Mesendoderm (in vitro differentiated cells): Measurements from ENCODE around the gene CXCR4.

Source experiments
- DNase-seq: peaks from one replicate; pipeline ENCODE4 v3.0.0; 2013
- H2AK5ac ChIP-seq: 2 replicates; pipeline ENCODE4 v1.6.1; 2013; ENCODE audit warnings: low read length, inconsistent platforms
- H2BK120ac ChIP-seq: 2 replicates; pipeline ENCODE4 v1.6.1; 2013; ENCODE audit warnings: low read depth, mild to moderate bottlenecking, low read length, moderate library complexity, mixed read lengths
- H2BK15ac ChIP-seq: replicated peaks from 2 replicates; pipeline ENCODE4 v1.6.1; 2013; ENCODE audit warnings: low read depth, mild to moderate bottlenecking, moderate library complexity
- H2BK5ac ChIP-seq: 2 replicates; pipeline ENCODE4 v1.6.1; 2013; ENCODE audit warnings: low read length, inconsistent platforms
- H3K18ac ChIP-seq: 2 replicates; pipeline ENCODE4 v1.6.1; 2013; ENCODE audit warnings: mild to moderate bottlenecking, low read length, mixed read lengths
- H3K23ac ChIP-seq: one replicate; pipeline ENCODE4 v1.6.1; 2013; ENCODE audit warnings: low read length
- H3K27ac ChIP-seq: 2 replicates; pipeline ENCODE4 v1.5.1; 2013; ENCODE audit warnings: low read depth, mild to moderate bottlenecking, inconsistent platforms, low read length, moderate library complexity
- H3K27me3 ChIP-seq: 2 replicates; pipeline ENCODE4 v1.6.1; 2013; ENCODE audit warnings: low read length, control low read depth, mild to moderate bottlenecking, inconsistent platforms; ENCODE audit not compliant: insufficient read depth, poor library complexity
- H3K36me3 ChIP-seq: 2 replicates; pipeline ENCODE4 v1.6.1; 2013; ENCODE audit warnings: low read length, inconsistent platforms; ENCODE audit not compliant: control insufficient read depth, insufficient read depth
- H3K4ac ChIP-seq: one replicate; pipeline ENCODE4 v1.6.1; 2013; ENCODE audit warnings: low read depth, mild to moderate bottlenecking, low read length, moderate library complexity
- H3K4me1 ChIP-seq: 2 replicates; pipeline ENCODE4 v1.6.1; 2013; ENCODE audit warnings: low read depth, low read length, inconsistent platforms; ENCODE audit not compliant: control insufficient read depth
- H3K4me2 ChIP-seq: 2 replicates; pipeline ENCODE4 v1.6.1; 2013; ENCODE audit warnings: low read length
- H3K4me3 ChIP-seq: 2 replicates; pipeline ENCODE4 v1.5.1; 2013; ENCODE audit warnings: mild to moderate bottlenecking, low read length
- H3K56ac ChIP-seq: one replicate; pipeline ENCODE4 v1.6.1; 2013; ENCODE audit warnings: low read length
- H3K79me1 ChIP-seq: 2 replicates; pipeline ENCODE4 v1.6.1; 2013; ENCODE audit warnings: low read length, inconsistent platforms
- H3K79me2 ChIP-seq: 2 replicates; pipeline ENCODE4 v1.6.1; 2013; ENCODE audit warnings: mild to moderate bottlenecking, low read length; ENCODE audit not compliant: control insufficient read depth, insufficient read depth
- H3K9ac ChIP-seq: 2 replicates; pipeline ENCODE4 v1.6.1; 2013; ENCODE audit warnings: low read length, inconsistent platforms
- H4K5ac ChIP-seq: one replicate; pipeline ENCODE4 v1.6.1; 2013; ENCODE audit warnings: low read length
- H4K8ac ChIP-seq: one replicate; pipeline ENCODE4 v1.6.1; 2013; ENCODE audit warnings: low read depth, mild to moderate bottlenecking, control low read depth, low read length, moderate library complexity
- WGBS: extraction: QIAGEN DNeasy Blood & Tissue Kit; methylation state at CpG from one replicate; pipeline ENCODE4 v1.1.7; 2013; ENCODE audit warnings: low lambda C conversion rate, missing lambda C conversion rate; ENCODE audit not compliant: insufficient coverage; ENCODE audit errors: extremely low coverage; 5-methylcytosine and 5-hydroxymethylcytosine counted together

Gene CXCR4

GRCh38 chr2:136139631-136140030 lies 21.7 kb upstream of the CXCR4 start:
- Histone ChIP-seq H3K36me3 (no peaks in the 10 kb centered on the region), H3K79me1 (no peaks in the 10 kb centered on the region), H3K23ac (no peak overlapping the region), H3K4me3 (no peak overlapping the region), H3K79me2 (no peaks in the 10 kb centered on the region), H4K5ac (no peak overlapping the region), H3K4me2 (no peak overlapping the region), H3K4ac (no peak overlapping the region), H3K27ac (no peak overlapping the region), H3K4me1 (peaks cover 2% of the 10 kb centered on the region), H2AK5ac (no peak overlapping the region), H3K9ac (no peak overlapping the region), H3K56ac (no peak overlapping the region), H2BK15ac (no peak overlapping the region), H2BK5ac (no peak overlapping the region), H4K8ac (no peak overlapping the region), H3K27me3 (no peaks in the 10 kb centered on the region), H2BK120ac (no peak overlapping the region), H3K18ac (no peak overlapping the region)
- no CpG with 5 or more reads among the region's 3 CpGs for WGBS
- DNase-seq = no peak

GRCh38 chr2:136137982-136138381 lies 20.0 kb upstream of the CXCR4 start:
- Histone ChIP-seq H4K5ac (no peak overlapping the region), H2BK120ac (no peak overlapping the region), H3K27me3 (no peaks in the 10 kb centered on the region), H4K8ac (no peak overlapping the region), H3K36me3 (no peaks in the 10 kb centered on the region), H3K79me2 (no peaks in the 10 kb centered on the region), H3K4me1 (peaks cover 2% of the 10 kb centered on the region), H3K56ac (no peak overlapping the region), H3K18ac (no peak overlapping the region), H2AK5ac (no peak overlapping the region), H2BK15ac (no peak overlapping the region), H3K4ac (no peak overlapping the region), H3K79me1 (no peaks in the 10 kb centered on the region), H3K23ac (no peak overlapping the region), H3K27ac (no peak overlapping the region), H3K4me3 (no peak overlapping the region), H3K4me2 (no peak overlapping the region), H3K9ac (no peak overlapping the region), H2BK5ac (no peak overlapping the region)
- WGBS = no CpG with 5 or more reads among the region's 4 CpGs
- DNase-seq = no peak

GRCh38 chr2:136136931-136137330 lies 19.0 kb upstream of the CXCR4 start:
- Histone ChIP-seq H3K4me3 (no peak overlapping the region), H3K79me1 (no peaks in the 10 kb centered on the region), H3K18ac (no peak overlapping the region), H3K4ac (no peak overlapping the region), H3K4me1 (peaks cover 2% of the 10 kb centered on the region), H2BK120ac (no peak overlapping the region), H4K5ac (no peak overlapping the region), H3K79me2 (no peaks in the 10 kb centered on the region), H2BK5ac (no peak overlapping the region), H3K9ac (no peak overlapping the region), H3K36me3 (no peaks in the 10 kb centered on the region), H2AK5ac (no peak overlapping the region), H3K23ac (no peak overlapping the region), H3K56ac (no peak overlapping the region), H3K27me3 (no peaks in the 10 kb centered on the region), H2BK15ac (no peak overlapping the region), H3K4me2 (no peak overlapping the region), H3K27ac (no peak overlapping the region), H4K8ac (no peak overlapping the region)
- WGBS = no CpG with 5 or more reads among the region's 1 CpG
- DNase-seq = peak; percentile 27

GRCh38 chr2:136135921-136136906 lies 18.3 kb upstream of the CXCR4 start:
- Histone ChIP-seq H3K4ac (no peak overlapping the region), H3K79me1 (no peaks in the 10 kb centered on the region), H4K8ac (no peak overlapping the region), H2BK5ac (no peak overlapping the region), H3K27ac (no peak overlapping the region), H2BK120ac (no peak overlapping the region), H3K79me2 (no peaks in the 10 kb centered on the region), H3K23ac (no peak overlapping the region), H3K36me3 (no peaks in the 10 kb centered on the region), H3K27me3 (no peaks in the 10 kb centered on the region), H3K4me1 (peaks cover 2% of the 10 kb centered on the region), H2BK15ac (no peak overlapping the region), H4K5ac (no peak overlapping the region), H3K56ac (no peak overlapping the region), H3K4me3 (no peak overlapping the region), H3K9ac (no peak overlapping the region), H2AK5ac (no peak overlapping the region), H3K4me2 (no peak overlapping the region), H3K18ac (peak overlapping the region; percentile 43)
- WGBS = no CpG with 5 or more reads among the region's 8 CpGs
- DNase-seq = no peak

GRCh38 chr2:136135462-136135861 lies 17.5 kb upstream of the CXCR4 start:
- Histone ChIP-seq H3K79me2 (no peaks in the 10 kb centered on the region), H3K23ac (no peak overlapping the region), H2BK5ac (no peak overlapping the region), H4K8ac (no peak overlapping the region), H3K18ac (no peak overlapping the region), H3K79me1 (no peaks in the 10 kb centered on the region), H3K4ac (no peak overlapping the region), H2BK120ac (no peak overlapping the region), H2BK15ac (no peak overlapping the region), H3K4me2 (no peak overlapping the region), H3K27ac (no peak overlapping the region), H3K9ac (no peak overlapping the region), H4K5ac (no peak overlapping the region), H3K4me1 (peaks cover 2% of the 10 kb centered on the region), H3K4me3 (no peak overlapping the region), H2AK5ac (no peak overlapping the region), H3K27me3 (no peaks in the 10 kb centered on the region), H3K56ac (no peak overlapping the region), H3K36me3 (no peaks in the 10 kb centered on the region)
- DNase-seq = no peak

GRCh38 chr2:136134126-136134525 lies 16.2 kb upstream of the CXCR4 start:
- H3K4me3 ChIP-seq = no peak overlapping the region
- H4K8ac ChIP-seq = no peak overlapping the region
- H3K9ac ChIP-seq = no peak overlapping the region
- H3K27ac ChIP-seq = no peak overlapping the region
- no peak overlapping the region for H3K56ac ChIP-seq
- H3K18ac ChIP-seq = no peak overlapping the region
- H3K4me2 ChIP-seq = no peak overlapping the region
- no peaks in the 10 kb centered on the region for H3K79me2 ChIP-seq
- no peak overlapping the region for H4K5ac ChIP-seq
- H2BK5ac ChIP-seq = no peak overlapping the region
- H3K27me3 ChIP-seq = no peaks in the 10 kb centered on the region
- no peak overlapping the region for H2BK120ac ChIP-seq
- no peak overlapping the region for H2AK5ac ChIP-seq
- no CpG with 5 or more reads among the region's 2 CpGs for whole genome bisulfite sequencing
- no peak overlapping the region for H3K4ac ChIP-seq
- H2BK15ac ChIP-seq = no peak overlapping the region
- H3K4me1 ChIP-seq = peaks cover 2% of the 10 kb centered on the region
- H3K23ac ChIP-seq = no peak overlapping the region
- DNase-seq = no peak
- H3K79me1 ChIP-seq = no peaks in the 10 kb centered on the region
- no peaks in the 10 kb centered on the region for H3K36me3 ChIP-seq
